ENCODE measurements around the gene CCR9. TPM values are rescaled to one million over a fixed set of nuclear protein-coding genes. Genes with fewer than 3 reads are reported as not detected.

CCR9 gene
- total RNA-seq, 1 experiment from 2014 or later, result not detected

GRCh38 chr3:45871780-45872179, 14.6 kb upstream of the CCR9 start:
- no peak for DNase-seq (ENCODE audit: low read depth)

DNA sequence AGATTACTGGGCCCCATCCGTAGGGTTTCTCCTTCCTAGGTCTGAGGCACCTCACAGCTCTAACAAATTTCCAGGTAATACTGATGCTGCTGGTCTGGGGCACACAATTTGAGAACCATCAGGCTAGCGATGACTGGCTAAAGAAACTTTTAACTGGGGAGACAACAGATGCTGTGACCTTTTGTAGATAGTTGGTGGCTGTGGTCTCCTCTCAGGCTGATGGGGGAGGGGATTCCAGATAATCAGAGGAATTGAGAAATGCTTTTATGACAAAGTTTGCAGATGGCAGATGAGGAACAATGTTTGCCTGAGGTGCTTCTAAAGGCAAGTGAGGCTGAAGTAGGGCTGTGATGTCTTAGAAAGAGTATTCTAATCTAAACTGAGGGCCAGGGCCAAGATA, 13.8 kb upstream of the CCR9 start:
- no peak for DNase-seq (ENCODE audit: low read depth)

- no peak for DNase-seq (ENCODE audit: low read depth)
Measured at GRCh38 chr3:45873036-45873435, 13.3 kb upstream of the CCR9 start.

DNA sequence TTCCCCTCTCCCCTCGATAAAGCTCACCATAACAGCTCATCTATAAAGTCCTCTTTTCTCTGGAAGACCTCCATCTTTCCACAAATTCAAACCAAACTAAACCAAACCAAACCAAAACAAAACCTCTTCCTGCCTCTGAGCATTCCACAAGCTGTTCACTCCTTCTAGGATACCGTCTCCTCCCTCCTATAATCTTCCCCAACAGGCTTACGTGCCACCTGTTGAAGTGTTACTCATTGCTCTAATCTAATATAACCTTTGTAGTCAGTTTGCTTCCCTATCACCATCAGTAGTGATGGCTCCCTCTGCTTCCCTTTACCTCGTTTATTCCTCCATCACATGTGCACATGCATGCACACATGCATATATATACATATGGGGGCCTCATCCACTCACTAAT, 12.7 kb upstream of the CCR9 start:
- no peak for DNase-seq (ENCODE audit: low read depth)

- no peak for DNase-seq (ENCODE audit: low read depth)
Measured at GRCh38 chr3:45874677-45875346, 11.5 kb upstream of the CCR9 start.

GRCh38 chr3:45878124-45878523, 8.2 kb upstream of the CCR9 start:
- DNase-seq (ENCODE audit: low read depth), result no peak

GRCh38 chr3:45880725-45881077, 5.6 kb upstream of the CCR9 start:
- DNase-seq (ENCODE audit: low read depth), result no peak

DNA sequence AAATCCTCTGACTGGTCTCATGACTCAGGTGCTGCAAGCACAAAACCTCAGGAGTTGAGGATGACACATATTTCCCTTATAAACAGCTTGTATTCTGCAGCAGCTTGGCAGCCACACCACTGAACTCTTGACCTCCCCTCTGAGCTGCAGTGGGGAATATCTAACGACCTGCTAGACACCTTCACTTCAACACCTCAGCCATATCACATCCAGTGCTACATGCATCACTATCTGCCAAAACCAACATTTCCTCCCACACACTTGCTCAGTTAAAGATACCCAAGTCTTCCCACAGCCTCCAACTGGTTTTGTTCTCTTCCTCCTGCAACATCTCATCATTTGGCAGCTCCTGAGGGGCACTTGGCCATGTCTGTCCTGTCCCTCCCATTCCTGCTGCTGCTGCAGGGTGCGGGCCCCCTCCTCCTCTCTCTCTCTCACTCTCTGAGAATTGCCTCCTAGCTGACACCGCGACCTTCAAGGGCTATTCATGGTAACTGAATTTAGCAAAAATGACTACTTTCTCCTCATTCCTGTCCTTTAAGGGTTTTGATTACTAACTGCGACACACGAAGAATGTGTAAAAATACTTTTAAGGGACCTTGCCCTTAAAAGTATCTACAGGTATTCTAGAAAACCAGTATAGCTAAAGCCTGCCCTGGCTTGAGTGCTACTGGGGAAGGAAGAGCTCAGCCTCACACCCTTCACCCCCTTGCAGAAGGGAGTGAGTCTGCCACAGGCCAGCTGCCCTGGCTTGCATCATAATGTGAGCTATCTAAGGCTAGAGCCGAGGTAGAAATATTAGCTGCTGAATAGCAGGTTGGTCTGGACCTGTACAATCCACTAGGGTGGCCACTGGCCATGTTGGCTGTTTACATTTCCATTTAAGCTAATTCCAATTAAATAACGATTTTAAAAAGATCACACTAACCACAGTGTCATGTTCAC, 5.0 kb upstream of the CCR9 start:
- peak; percentile 59 for DNase-seq (ENCODE audit: low read depth)

GRCh38 chr3:45884368-45885201, 1.8 kb upstream of the CCR9 start:
- DNase-seq (ENCODE audit: low read depth), result no peak

GRCh38 chr3:45887285-45887684, 942 bp downstream of the CCR9 start:
- DNase-seq (ENCODE audit: low read depth), result no peak

- no peak for DNase-seq (ENCODE audit: low read depth)
Measured at GRCh38 chr3:45887759-45888511, 1.6 kb downstream of the CCR9 start.

GRCh38 chr3:45889337-45889736, 3.0 kb downstream of the CCR9 start:
- no peak for DNase-seq (ENCODE audit: low read depth)

DNA sequence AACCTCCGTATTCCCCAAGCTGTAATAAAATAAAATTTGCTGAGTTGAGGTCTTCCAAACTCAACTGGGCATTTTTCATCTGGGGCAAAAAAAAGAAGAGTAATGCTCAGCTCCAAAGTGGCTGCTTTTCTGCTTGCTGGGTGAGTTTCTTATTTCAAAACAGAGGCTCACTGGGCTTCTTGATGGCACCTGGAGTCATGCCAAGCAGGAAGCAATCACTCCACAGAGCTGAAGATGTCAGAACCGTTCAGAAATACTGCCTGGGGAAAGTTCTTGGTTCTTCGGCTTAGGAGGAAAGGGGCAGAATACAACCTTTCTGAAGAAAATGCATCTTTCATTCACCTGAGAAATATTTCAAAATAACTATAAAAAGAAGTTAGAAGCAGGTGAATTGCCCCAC, 4.1 kb downstream of the CCR9 start:
- DNase-seq (ENCODE audit: low read depth), result no peak

GRCh38 chr3:45892161-45892560, 5.8 kb downstream of the CCR9 start:
- no peak for DNase-seq (ENCODE audit: low read depth)

GRCh38 chr3:45894015-45894414, 7.7 kb downstream of the CCR9 start:
- DNase-seq (ENCODE audit: low read depth), result no peak

DNA sequence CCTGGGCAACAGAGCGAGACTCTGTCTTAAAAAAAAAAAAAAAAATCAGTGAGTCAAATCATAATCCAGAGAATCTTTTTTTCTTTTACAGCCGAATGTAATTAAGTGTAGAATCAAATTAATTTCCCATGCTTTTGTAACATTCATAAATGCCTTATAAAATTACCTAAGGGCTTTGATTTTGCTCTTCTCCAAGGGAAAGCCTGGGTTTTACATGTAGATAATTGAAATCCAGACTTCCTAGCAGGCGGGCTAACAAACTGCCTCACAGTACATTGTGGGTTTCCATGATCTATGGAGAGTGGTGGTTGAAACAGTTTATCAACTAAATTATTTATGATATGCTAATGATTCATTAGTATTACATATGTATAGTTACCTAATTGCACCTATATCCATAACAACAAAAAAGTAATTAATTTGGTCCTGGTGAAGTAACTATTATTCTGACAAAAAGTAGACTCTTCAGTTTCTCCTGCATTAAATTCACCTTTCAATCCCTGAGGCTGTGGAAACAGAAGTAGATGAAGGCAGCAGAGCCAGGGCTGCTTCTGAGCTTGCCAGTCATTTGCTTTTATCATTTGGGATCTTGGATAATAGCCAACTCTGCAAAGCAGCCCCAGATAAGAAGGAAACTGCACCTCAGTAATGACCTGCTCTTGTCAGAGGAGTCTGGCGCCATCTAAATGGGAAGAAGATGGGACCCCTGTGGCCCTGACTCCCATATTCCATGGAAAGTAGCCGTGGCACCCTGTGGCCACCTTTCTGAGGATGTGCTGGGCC, 9.5 kb downstream of the CCR9 start:
- DNase-seq (ENCODE audit: low read depth), result no peak

DNA sequence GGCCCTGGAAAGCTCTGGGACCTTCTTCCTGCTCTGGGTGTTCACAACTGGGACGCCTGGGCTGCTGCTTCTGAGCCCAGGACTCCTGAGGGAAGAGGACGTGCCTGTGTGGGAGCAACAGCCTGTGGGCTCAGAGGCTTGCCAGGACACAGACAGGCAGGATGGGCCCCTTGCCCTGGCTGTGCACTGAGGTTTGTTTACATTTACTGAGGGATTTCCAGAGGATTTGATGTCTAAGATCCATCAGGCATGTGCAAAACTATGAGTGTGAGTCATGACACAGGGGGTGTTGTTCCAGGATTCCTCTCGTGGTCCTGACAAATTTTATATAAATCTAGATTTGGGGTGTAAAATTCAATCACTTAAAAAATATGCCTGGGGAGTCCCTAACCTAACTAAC, 10.6 kb downstream of the CCR9 start:
- peak; percentile 24 for DNase-seq (ENCODE audit: low read depth)

- no peak for DNase-seq (ENCODE audit: low read depth)
Measured at GRCh38 chr3:45904931-45905330, 18.6 kb downstream of the CCR9 start.

DNA sequence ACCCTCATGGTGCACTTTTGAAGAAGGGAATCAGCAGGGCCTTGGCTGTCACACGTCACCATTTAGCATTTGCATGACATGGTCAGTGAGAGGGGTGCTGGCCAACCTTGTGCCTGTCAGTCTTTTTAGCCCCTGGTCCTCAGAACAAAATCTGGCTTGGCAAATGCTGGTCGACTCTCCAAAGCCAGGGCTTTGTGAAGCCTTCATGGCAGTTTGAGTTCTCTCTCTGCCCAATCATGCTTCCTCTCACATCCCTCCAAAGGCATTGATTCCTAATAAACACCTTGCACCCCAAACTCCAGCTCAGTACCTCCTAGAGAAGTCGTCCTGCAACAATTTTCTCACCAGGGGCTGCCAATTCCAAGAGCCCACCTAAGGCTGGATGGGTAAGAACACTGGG, 19.4 kb downstream of the CCR9 start:
- no peak for DNase-seq (ENCODE audit: low read depth)

DNA sequence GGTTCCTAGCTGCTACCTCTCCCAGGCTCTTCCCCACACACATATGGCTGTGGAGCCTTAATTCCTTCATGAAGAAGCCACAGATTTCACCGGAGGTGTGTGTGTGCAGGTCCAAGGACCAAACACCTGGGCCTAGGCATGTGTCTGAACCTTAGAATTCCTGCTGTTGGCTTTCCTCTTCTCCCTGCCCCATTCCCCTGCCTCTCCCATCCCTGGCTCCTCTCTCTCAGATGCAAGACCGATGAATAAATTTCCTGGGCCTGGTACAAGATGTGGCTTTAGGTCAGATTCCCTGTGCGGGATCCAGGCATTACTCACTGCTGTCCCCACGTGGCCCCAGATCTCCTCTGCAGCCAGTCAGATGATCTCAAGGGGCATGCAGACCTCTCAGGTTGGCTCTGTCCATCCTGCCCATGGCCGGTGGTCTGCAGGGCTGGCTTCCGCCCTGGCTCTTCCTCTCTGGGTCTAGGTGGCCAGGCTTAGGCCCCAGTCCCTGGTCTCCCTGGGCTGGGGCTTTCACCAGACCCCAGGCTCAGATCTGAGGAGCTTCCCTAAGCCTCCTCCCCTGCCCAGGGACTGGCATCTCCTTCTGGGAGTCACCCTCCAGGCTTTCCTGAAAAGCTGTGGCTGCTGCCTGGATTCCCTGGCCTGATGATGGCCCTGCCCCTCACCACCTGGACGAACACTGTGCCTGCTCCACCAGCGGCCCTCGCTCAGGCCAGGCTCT, 20.5 kb downstream of the CCR9 start:
- peak; percentile 57 for DNase-seq (ENCODE audit: low read depth)

All from HT1080 (cell line).